ENCODE results near the gene CFAP100.

Gene CFAP100

GRCh38 chr3:126406389-126407296 is 11.9 kb downstream of the CFAP100 start:
- DNase-seq = no peak

- no peak for DNase-seq
Measured at GRCh38 chr3:126407412-126408044, 12.8 kb downstream of the CFAP100 start.

GRCh38 chr3:126408099-126408498 is 13.4 kb downstream of the CFAP100 start:
- DNase-seq = no peak

GRCh38 chr3:126412841-126413692 is 18.4 kb downstream of the CFAP100 start:
- no peak for DNase-seq

GRCh38 chr3:126413693-126414080 is 19.0 kb downstream of the CFAP100 start:
- no peak for DNase-seq

GRCh38 chr3:126414406-126414805 is 19.7 kb downstream of the CFAP100 start:
- no peak for DNase-seq

- no peak for DNase-seq
Measured at GRCh38 chr3:126414961-126415660, 20.4 kb downstream of the CFAP100 start.

GRCh38 chr3:126415661-126416591 is 21.2 kb downstream of the CFAP100 start:
- no peak for DNase-seq

- DNase-seq = no peak
Measured at GRCh38 chr3:126416943-126417342, 22.2 kb downstream of the CFAP100 start.

GRCh38 chr3:126417515-126417914 is 22.8 kb downstream of the CFAP100 start:
- DNase-seq = no peak

- no peak for DNase-seq
Measured at GRCh38 chr3:126417981-126418530, 23.3 kb downstream of the CFAP100 start.

- no peak for DNase-seq
Measured at GRCh38 chr3:126418661-126419131, 24.0 kb downstream of the CFAP100 start.

GRCh38 chr3:126419151-126419703 is 24.5 kb downstream of the CFAP100 start:
- no peak for DNase-seq

- DNase-seq = no peak
Measured at GRCh38 chr3:126419886-126420786, 25.4 kb downstream of the CFAP100 start.

GRCh38 chr3:126421573-126422119 is 26.9 kb downstream of the CFAP100 start:
- DNase-seq = no peak

- no peak for DNase-seq
Measured at GRCh38 chr3:126422121-126422520, 27.4 kb downstream of the CFAP100 start.

- DNase-seq = no peak
Measured at GRCh38 chr3:126422571-126423091, 27.9 kb downstream of the CFAP100 start.

- DNase-seq = no peak
Measured at GRCh38 chr3:126423191-126424038, 28.7 kb downstream of the CFAP100 start.
